ENCODE results near the gene UBQLN4.

UBQLN4 gene

DNA sequence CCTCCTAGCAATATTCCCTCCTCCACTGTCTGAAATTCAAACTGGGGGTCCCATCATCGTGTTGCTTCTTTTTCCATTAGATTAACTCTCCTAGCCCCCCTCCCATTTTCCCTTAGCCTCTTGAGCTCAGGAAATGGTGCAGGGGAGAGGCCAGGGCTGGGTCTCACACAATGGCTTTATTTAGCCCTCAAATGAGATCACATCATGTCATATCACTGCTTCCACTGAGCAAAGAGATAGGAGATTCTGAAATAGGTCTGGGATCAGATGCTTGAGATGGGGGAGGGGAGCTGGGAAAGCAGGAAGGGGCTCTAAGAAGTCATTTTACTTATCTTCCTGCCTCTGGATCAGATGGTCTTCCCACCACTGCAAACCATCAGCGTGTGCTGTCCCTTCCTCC lies 57.4 kb downstream of the UBQLN4 start:
- Histone ChIP-seq H3K9me3 (ENCODE audit: control insufficient read depth, insufficient read depth, low read depth, low read length) (no peaks in the 10 kb centered on the region), H3K4me3 (ENCODE audit: low read depth, low read length) (no peak overlapping the region), H3K4me1 (ENCODE audit: control insufficient read depth, insufficient read depth, low read length) (no peaks in the 10 kb centered on the region), H3K36me3 (ENCODE audit: control insufficient read depth in 2 of 2, insufficient read depth in 1 of 2, low read length in 2 of 2) (no peaks in the 10 kb centered on the region), H3K27ac (ENCODE audit: extremely low read depth, low read depth, low read length) (no peak overlapping the region)
- TF ChIP-seq, protein P1, sequence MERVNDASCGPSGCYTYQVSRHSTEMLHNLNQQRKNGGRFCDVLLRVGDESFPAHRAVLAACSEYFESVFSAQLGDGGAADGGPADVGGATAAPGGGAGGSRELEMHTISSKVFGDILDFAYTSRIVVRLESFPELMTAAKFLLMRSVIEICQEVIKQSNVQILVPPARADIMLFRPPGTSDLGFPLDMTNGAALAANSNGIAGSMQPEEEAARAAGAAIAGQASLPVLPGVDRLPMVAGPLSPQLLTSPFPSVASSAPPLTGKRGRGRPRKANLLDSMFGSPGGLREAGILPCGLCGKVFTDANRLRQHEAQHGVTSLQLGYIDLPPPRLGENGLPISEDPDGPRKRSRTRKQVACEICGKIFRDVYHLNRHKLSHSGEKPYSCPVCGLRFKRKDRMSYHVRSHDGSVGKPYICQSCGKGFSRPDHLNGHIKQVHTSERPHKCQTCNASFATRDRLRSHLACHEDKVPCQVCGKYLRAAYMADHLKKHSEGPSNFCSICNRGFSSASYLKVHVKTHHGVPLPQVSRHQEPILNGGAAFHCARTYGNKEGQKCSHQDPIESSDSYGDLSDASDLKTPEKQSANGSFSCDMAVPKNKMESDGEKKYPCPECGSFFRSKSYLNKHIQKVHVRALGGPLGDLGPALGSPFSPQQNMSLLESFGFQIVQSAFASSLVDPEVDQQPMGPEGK (tag by site-specific recombination; IDR thresholded peaks at IDR 0.05), result no peak
- no peak for TF ChIP-seq BCL11B (tag by site-specific recombination; IDR thresholded peaks at IDR 0.05; ENCODE audit: low read depth)
- no peak for TF ChIP-seq IKZF3 (tag by site-specific recombination; IDR thresholded peaks at IDR 0.05)
- no peak for TF ChIP-seq HOXD13 (CRISPR knock-in tag; IDR thresholded peaks at IDR 0.05; ENCODE audit: borderline replicate concordance)
- TF ChIP-seq HOXC10 (CRISPR knock-in tag; IDR thresholded peaks at IDR 0.05), result no peak
- TF ChIP-seq, protein P2, sequence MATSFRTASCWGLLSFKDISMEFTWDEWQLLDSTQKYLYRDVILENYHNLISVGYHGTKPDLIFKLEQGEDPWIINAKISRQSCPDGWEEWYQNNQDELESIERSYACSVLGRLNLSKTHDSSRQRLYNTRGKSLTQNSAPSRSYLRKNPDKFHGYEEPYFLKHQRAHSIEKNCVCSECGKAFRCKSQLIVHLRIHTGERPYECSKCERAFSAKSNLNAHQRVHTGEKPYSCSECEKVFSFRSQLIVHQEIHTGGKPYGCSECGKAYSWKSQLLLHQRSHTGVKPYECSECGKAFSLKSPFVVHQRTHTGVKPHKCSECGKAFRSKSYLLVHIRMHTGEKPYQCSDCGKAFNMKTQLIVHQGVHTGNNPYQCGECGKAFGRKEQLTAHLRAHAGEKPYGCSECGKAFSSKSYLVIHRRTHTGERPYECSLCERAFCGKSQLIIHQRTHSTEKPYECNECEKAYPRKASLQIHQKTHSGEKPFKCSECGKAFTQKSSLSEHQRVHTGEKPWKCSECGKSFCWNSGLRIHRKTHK (tag by site-specific recombination; IDR thresholded peaks at IDR 0.05), result no peak
- TF ChIP-seq ZNF23 (tag by site-specific recombination; IDR thresholded peaks at IDR 0.05; ENCODE audit: borderline replicate concordance), result no peak
- no peak for TF ChIP-seq ZNF274 (IDR thresholded peaks at IDR 0.05; ENCODE audit: low read length)
- no peak for TF ChIP-seq ZNF274 (tag by site-specific recombination; IDR thresholded peaks at IDR 0.05; ENCODE audit: borderline replicate concordance)
- TF ChIP-seq, protein P3, sequence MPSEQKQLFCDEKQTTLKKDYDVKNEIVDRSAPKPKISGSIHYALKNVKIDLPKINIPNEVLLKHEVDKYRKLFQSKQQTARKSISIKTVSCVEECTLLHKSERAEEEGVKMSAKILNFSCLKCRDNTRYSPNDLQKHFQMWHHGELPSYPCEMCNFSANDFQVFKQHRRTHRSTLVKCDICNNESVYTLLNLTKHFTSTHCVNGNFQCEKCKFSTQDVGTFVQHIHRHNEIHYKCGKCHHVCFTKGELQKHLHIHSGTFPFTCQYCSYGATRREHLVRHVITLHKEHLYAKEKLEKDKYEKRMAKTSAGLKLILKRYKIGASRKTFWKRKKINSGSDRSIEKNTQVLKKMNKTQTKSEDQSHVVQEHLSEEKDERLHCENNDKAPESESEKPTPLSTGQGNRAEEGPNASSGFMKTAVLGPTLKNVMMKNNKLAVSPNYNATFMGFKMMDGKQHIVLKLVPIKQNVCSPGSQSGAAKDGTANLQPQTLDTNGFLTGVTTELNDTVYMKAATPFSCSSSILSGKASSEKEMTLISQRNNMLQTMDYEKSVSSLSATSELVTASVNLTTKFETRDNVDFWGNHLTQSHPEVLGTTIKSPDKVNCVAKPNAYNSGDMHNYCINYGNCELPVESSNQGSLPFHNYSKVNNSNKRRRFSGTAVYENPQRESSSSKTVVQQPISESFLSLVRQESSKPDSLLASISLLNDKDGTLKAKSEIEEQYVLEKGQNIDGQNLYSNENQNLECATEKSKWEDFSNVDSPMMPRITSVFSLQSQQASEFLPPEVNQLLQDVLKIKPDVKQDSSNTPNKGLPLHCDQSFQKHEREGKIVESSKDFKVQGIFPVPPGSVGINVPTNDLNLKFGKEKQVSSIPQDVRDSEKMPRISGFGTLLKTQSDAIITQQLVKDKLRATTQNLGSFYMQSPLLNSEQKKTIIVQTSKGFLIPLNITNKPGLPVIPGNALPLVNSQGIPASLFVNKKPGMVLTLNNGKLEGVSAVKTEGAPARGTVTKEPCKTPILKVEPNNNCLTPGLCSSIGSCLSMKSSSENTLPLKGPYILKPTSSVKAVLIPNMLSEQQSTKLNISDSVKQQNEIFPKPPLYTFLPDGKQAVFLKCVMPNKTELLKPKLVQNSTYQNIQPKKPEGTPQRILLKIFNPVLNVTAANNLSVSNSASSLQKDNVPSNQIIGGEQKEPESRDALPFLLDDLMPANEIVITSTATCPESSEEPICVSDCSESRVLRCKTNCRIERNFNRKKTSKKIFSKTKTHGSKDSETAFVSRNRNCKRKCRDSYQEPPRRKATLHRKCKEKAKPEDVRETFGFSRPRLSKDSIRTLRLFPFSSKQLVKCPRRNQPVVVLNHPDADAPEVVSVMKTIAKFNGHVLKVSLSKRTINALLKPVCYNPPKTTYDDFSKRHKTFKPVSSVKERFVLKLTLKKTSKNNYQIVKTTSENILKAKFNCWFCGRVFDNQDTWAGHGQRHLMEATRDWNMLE (tag by site-specific recombination; conservative IDR thresholded peaks at IDR 0.05; ENCODE audit: low read depth), result no peak
- no peak for TF ChIP-seq ZNF747 (tag by site-specific recombination; IDR thresholded peaks at IDR 0.05)
- ChIA-PET POLR2A (interaction anchor here (2.4 kb wide), 1 partner anchor 62 kb away, joined by 11 read pairs; the partner anchor contains the start of gene KHDC4), CTCF (interaction anchor here (0.6 to 2.3 kb wide), 13 partner anchors 10 to 770 kb away, joined by 3 to 8 read pairs (median 3); no protein-coding TSS in a partner anchor)

DNA sequence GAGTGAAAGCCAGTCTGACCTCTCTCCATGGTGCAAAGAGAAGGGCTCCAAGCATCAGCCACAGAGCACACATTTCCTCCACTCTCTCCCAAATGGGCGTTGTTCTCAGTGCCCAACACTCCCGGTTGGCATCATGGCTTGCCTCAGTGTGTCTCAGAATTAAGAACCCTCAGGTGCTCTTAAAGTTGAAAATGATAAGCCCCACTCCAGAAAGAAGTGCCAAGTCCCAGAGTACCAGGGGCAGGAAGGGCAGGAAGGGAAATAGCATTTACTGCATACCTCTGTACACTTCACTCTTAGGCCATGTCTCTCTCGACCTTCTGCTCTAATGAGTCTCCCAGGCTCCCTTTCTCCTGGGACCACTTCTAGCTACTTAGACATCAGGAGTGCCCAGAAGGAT lies 60.0 kb downstream of the UBQLN4 start:
- ChIA-PET CTCF (interaction anchor here (1.0 to 1.4 kb wide), 2 partner anchors 19 to 28 kb away, joined by 3 read pairs; no protein-coding TSS in a partner anchor), POLR2A (interaction anchor here (0.7 to 0.8 kb wide), 2 partner anchors 15 to 17 kb away, joined by 6 to 7 read pairs; no protein-coding TSS in a partner anchor)
- H3K4me1 ChIP-seq (ENCODE audit: control insufficient read depth, insufficient read depth, low read length), result no peaks in the 10 kb centered on the region
- H3K4me3 ChIP-seq (ENCODE audit: low read depth, low read length), result no peak overlapping the region
- H3K36me3 ChIP-seq (ENCODE audit: control insufficient read depth in 2 of 2, insufficient read depth in 1 of 2, low read length in 2 of 2), result no peaks in the 10 kb centered on the region
- H3K9me3 ChIP-seq (ENCODE audit: control insufficient read depth, insufficient read depth, low read depth, low read length), result no peaks in the 10 kb centered on the region
- TF ChIP-seq ZSCAN23 (tag by site-specific recombination; IDR thresholded peaks at IDR 0.05) (no peak), BCL11A (tag by site-specific recombination; IDR thresholded peaks at IDR 0.05; ENCODE audit: low read depth) (no peak), ZNF473 (tag by site-specific recombination; IDR thresholded peaks at IDR 0.05) (no peak), REPIN1 (tag by site-specific recombination; IDR thresholded peaks at IDR 0.05; ENCODE audit: low read depth) (no peak)
- TF ChIP-seq, protein P4, sequence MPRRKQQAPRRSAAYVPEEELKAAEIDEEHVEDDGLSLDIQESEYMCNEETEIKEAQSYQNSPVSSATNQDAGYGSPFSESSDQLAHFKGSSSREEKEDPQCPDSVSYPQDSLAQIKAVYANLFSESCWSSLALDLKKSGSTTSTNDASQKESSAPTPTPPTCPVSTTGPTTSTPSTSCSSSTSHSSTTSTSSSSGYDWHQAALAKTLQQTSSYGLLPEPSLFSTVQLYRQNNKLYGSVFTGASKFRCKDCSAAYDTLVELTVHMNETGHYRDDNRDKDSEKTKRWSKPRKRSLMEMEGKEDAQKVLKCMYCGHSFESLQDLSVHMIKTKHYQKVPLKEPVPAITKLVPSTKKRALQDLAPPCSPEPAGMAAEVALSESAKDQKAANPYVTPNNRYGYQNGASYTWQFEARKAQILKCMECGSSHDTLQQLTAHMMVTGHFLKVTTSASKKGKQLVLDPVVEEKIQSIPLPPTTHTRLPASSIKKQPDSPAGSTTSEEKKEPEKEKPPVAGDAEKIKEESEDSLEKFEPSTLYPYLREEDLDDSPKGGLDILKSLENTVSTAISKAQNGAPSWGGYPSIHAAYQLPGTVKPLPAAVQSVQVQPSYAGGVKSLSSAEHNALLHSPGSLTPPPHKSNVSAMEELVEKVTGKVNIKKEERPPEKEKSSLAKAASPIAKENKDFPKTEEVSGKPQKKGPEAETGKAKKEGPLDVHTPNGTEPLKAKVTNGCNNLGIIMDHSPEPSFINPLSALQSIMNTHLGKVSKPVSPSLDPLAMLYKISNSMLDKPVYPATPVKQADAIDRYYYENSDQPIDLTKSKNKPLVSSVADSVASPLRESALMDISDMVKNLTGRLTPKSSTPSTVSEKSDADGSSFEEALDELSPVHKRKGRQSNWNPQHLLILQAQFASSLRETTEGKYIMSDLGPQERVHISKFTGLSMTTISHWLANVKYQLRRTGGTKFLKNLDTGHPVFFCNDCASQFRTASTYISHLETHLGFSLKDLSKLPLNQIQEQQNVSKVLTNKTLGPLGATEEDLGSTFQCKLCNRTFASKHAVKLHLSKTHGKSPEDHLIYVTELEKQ (tag by site-specific recombination; IDR thresholded peaks at IDR 0.05; ENCODE audit: borderline replicate concordance), result no peak
- H3K27ac ChIP-seq (ENCODE audit: extremely low read depth, low read depth, low read length), result no peak overlapping the region
